GM18505 (cell line): ENCODE results near the gene SLC6A19.

Source experiments
- ATAC-seq: cut with Tn5 transposase; IDR thresholded peaks from one replicate; pipeline ENCODE4 v1.9.1; 2021; ENCODE audit not compliant: unreplicated experiment
- POLR2A ChIP-seq: IDR thresholded peaks from 4 replicates; pipeline ENCODE4 v1.6.1; 2011; ENCODE audit warnings: borderline replicate concordance; ENCODE audit not compliant: insufficient read depth, insufficient read length; ENCODE audit errors: extremely low read depth

The SLC6A19 gene

GRCh38 chr5:1209896-1210776, 8.7 kb downstream of the SLC6A19 start:
- no peak for TF ChIP-seq POLR2A

GRCh38 chr5:1210832-1211251, 9.4 kb downstream of the SLC6A19 start:
- no peak for ATAC-seq
- TF ChIP-seq POLR2A, result no peak

More at GRCh38 chr5:1209896-1210776, 8.7 kb downstream of the SLC6A19 start:
- no peak for ATAC-seq

- ATAC-seq, result no peak
- TF ChIP-seq POLR2A, result no peak
These were observed 10.3 kb downstream of the SLC6A19 start for GRCh38 chr5:1211701-1212100.

- TF ChIP-seq POLR2A, result no peak
- no peak for ATAC-seq
These were observed 10.9 kb downstream of the SLC6A19 start for GRCh38 chr5:1212271-1212670.

GRCh38 chr5:1212881-1213280, 11.5 kb downstream of the SLC6A19 start:
- ATAC-seq, result no peak
- TF ChIP-seq POLR2A, result no peak

- no peak for ATAC-seq
- TF ChIP-seq POLR2A, result no peak
These were observed 12.2 kb downstream of the SLC6A19 start for GRCh38 chr5:1213508-1214162.

- no peak for TF ChIP-seq POLR2A
- ATAC-seq, result no peak
These were observed 13.0 kb downstream of the SLC6A19 start for GRCh38 chr5:1214163-1214935.

- no peak for TF ChIP-seq POLR2A
- ATAC-seq, result no peak
These were observed 13.5 kb downstream of the SLC6A19 start for GRCh38 chr5:1214936-1215220.

- TF ChIP-seq POLR2A, result no peak
These were observed 14.1 kb downstream of the SLC6A19 start for GRCh38 chr5:1215320-1216096.

GRCh38 chr5:1216211-1216917, 15.0 kb downstream of the SLC6A19 start:
- ATAC-seq, result no peak
- no peak for TF ChIP-seq POLR2A

More at GRCh38 chr5:1215320-1216096, 14.1 kb downstream of the SLC6A19 start:
- ATAC-seq, result no peak

GRCh38 chr5:1216918-1217295, 15.5 kb downstream of the SLC6A19 start:
- TF ChIP-seq POLR2A, result no peak
- ATAC-seq, result no peak

- no peak for ATAC-seq
- TF ChIP-seq POLR2A, result no peak
These were observed 16.3 kb downstream of the SLC6A19 start for GRCh38 chr5:1217596-1218206.

- TF ChIP-seq POLR2A, result no peak
- ATAC-seq, result no peak
These were observed 17.1 kb downstream of the SLC6A19 start for GRCh38 chr5:1218351-1219080.
